Tibial nerve (tissue), 4 donors: ENCODE results near the gene POLH. TPM values are rescaled to one million over a fixed set of nuclear protein-coding genes. Genes with fewer than 3 reads are reported as not detected.
"Not testable (repeated sequence)": the region's sequence is repeated elsewhere in the genome, so short reads cannot be mapped to it uniquely, and the experiment has no call there.

Experiments
- DNase-seq, 2 donors: peaks; one replicate each; pipeline ENCODE4 v3.0.0-alpha.2; 2019; ENCODE audit warnings: low spot score in 2 of 2
- H3K27ac ChIP-seq, 4 donors: fragments of 200-600 bp; sonication (generic) in 3 of 4; one replicate each; pipeline ENCODE4 v1.5.1; 2017 to 2019; ENCODE audit warnings: mild to moderate bottlenecking in 1 of 4
- H3K27me3 ChIP-seq, 2 donors: fragments of 200-600 bp; sonication (generic) in 1 of 2; one replicate each; pipeline versions ENCODE4 v1.5.1 to v1.6.0; 2017 to 2019
- H3K36me3 ChIP-seq, 3 donors: fragments of 200-600 bp; sonication (generic); one replicate each; pipeline ENCODE4 v1.5.1; 2018 to 2019
- H3K4me1 ChIP-seq, 4 donors: fragments of 200-600 bp; sonication (generic) in 3 of 4; one replicate each; pipeline ENCODE4 v1.5.1; 2017 to 2019
- H3K4me3 ChIP-seq, 4 donors: fragments of 200-600 bp; sonication (generic) in 3 of 4; one replicate each; pipeline ENCODE4 v1.5.1; 2017 to 2019; ENCODE audit warnings: mild to moderate bottlenecking in 1 of 4, moderate library complexity in 1 of 4
- H3K9me3 ChIP-seq, 4 donors: fragments of 200-600 bp; sonication (generic) in 3 of 4; one replicate each; pipeline ENCODE4 v1.5.1; 2017 to 2019
- EP300 ChIP-seq, 2 donors: sonication (generic); formaldehyde crosslinking; IDR thresholded peaks; one replicate each; pipeline ENCODE4 v1.6.1; 2017; ENCODE audit warnings: antibody characterized with exemption in 2 of 2, mild to moderate bottlenecking in 1 of 2
- POLR2A ChIP-seq, 2 donors: fragments of 450-650 bp; IDR thresholded peaks; one replicate each; pipeline ENCODE4 v1.6.1; 2017; ENCODE audit warnings: antibody characterized with exemption in 2 of 2, mild to moderate bottlenecking in 2 of 2, moderate library complexity in 2 of 2
- WGBS, 2 donors: methylation state at CpG; one replicate each; pipeline ENCODE4 v1.1.5; 2018; 5-methylcytosine and 5-hydroxymethylcytosine counted together
- total RNA-seq, 4 donors: library from RNA; depleted of rRNA; stranded (reverse); fragments of >200 nt; gene quantifications; one replicate each; pipeline ENCODE4 v1.1.0, GENCODE V29; 2016
- TF ChIP-seq, protein P1 (sequence below), 5 experiments: fragments of 200-600 bp in 3 of 5; fragments of 450-650 bp in 2 of 5; sonication (generic) in 3 of 5; IDR thresholded peaks; one replicate each; pipeline ENCODE4 v1.5.1; 2016 to 2019; ENCODE audit warnings: antibody characterized with exemption in 5 of 5, mild to moderate bottlenecking in 3 of 5, moderate library complexity in 2 of 5

The POLH gene
- total RNA-seq, 4 donors from 2014 or later: 6.0 to 9.2 (median 8.5) TPM

DNA sequence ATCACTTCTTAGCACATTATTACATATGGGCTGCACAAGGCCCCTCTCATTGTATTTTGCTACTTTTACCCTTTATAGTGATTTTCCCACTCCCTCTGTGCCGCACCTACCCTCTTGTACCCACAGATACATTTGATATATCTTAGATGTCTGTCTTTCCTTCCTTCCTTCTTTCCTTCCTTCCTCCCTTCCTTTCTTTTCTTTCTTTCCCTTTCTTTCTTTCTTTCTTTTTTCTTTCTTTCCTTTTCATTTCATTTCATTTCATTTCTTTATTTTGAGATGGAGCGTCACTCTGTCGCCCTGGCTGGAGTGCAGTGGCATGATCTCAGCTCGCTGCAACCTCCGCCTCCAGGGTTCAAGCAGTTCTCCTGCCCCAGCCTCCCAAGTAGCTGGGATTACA lies 12.2 kb downstream of the POLH start:
- H3K9me3 ChIP-seq: no peaks in the 10 kb centered on the region
- no peak overlapping the region for H3K4me3 ChIP-seq
- TF ChIP-seq, protein P1, sequence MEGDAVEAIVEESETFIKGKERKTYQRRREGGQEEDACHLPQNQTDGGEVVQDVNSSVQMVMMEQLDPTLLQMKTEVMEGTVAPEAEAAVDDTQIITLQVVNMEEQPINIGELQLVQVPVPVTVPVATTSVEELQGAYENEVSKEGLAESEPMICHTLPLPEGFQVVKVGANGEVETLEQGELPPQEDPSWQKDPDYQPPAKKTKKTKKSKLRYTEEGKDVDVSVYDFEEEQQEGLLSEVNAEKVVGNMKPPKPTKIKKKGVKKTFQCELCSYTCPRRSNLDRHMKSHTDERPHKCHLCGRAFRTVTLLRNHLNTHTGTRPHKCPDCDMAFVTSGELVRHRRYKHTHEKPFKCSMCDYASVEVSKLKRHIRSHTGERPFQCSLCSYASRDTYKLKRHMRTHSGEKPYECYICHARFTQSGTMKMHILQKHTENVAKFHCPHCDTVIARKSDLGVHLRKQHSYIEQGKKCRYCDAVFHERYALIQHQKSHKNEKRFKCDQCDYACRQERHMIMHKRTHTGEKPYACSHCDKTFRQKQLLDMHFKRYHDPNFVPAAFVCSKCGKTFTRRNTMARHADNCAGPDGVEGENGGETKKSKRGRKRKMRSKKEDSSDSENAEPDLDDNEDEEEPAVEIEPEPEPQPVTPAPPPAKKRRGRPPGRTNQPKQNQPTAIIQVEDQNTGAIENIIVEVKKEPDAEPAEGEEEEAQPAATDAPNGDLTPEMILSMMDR (IDR thresholded peaks at IDR 0.05): no peak
- TF ChIP-seq POLR2A (IDR thresholded peaks at IDR 0.05): no peak
- no peak for TF ChIP-seq EP300 (IDR thresholded peaks at IDR 0.05)
- H3K36me3 ChIP-seq: peaks cover 0 to 88% (median 19%) of the 10 kb centered on the region in 3 donors
- DNase-seq: no peak
- H3K27me3 ChIP-seq: no peaks in the 10 kb centered on the region
- H3K4me1 ChIP-seq: no peaks in the 10 kb centered on the region
- no peak overlapping the region for H3K27ac ChIP-seq
- 96% methylated on average over 5 of the region's 5 CpGs for WGBS, 2 donors

- not testable (repeated sequence) for H3K4me3 ChIP-seq, DNase-seq, H3K27ac ChIP-seq, H3K9me3 ChIP-seq, H3K4me1 ChIP-seq, H3K27me3 ChIP-seq
- WGBS, 2 donors: 92 to 96% methylated on average over 1 of the region's 1 CpG
- peaks cover 0 to 74% (median 12%) of the 10 kb centered on the region in 3 donors for H3K36me3 ChIP-seq
Measured at GRCh38 chr6:43589564-43589963, 13.6 kb downstream of the POLH start.

- H3K27ac ChIP-seq: no peak overlapping the region
- H3K4me3 ChIP-seq: no peak overlapping the region
- DNase-seq: no peak
- no peaks in the 10 kb centered on the region for H3K27me3 ChIP-seq
- no peaks in the 10 kb centered on the region for H3K9me3 ChIP-seq
- H3K4me1 ChIP-seq: no peaks in the 10 kb centered on the region
- WGBS, 2 donors: 84 to 94% methylated on average over 1 of the region's 1 CpG
- peaks cover 0 to 53% (median 0%) of the 10 kb centered on the region in 3 donors for H3K36me3 ChIP-seq
- TF ChIP-seq POLR2A (IDR thresholded peaks at IDR 0.05) (no peak), EP300 (IDR thresholded peaks at IDR 0.05) (no peak)
- TF ChIP-seq, protein P1 (IDR thresholded peaks at IDR 0.05): no peak
Measured at GRCh38 chr6:43593938-43594337, 18.0 kb downstream of the POLH start.

DNA sequence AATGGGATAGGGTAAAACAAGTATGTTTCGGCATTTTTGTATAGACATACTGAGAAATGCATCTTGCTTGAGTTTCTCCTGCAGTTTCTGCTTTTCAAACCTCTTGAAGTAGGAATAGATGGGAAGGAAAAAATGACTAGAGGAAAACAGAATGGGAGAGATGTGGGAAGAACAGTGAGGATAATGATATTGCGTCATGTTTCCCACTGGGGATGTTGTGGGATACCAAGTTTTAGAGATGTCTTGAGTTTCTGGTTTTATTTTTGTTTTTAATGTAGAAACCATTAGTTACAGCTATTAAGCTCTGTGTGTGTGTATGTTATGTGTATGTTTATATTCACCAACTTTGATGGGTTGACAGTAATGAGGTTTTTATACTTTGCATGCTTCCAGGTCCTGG lies 24.6 kb downstream of the POLH start:
- Histone ChIP-seq H3K27ac (no peak overlapping the region), H3K4me1 (peaks cover 0 to 7% (median 0%) of the 10 kb centered on the region in 4 donors), H3K36me3 (peaks cover 0 to 73% (median 7%) of the 10 kb centered on the region in 3 donors), H3K9me3 (no peaks in the 10 kb centered on the region), H3K27me3 (no peaks in the 10 kb centered on the region), H3K4me3 (no peak overlapping the region)
- TF ChIP-seq POLR2A (IDR thresholded peaks at IDR 0.05) (no peak), EP300 (IDR thresholded peaks at IDR 0.05) (no peak)
- TF ChIP-seq, protein P1 (IDR thresholded peaks at IDR 0.05): no peak
- WGBS, 2 donors: 92 to 95% methylated on average over 2 of the region's 2 CpGs
- no peak for DNase-seq

DNA sequence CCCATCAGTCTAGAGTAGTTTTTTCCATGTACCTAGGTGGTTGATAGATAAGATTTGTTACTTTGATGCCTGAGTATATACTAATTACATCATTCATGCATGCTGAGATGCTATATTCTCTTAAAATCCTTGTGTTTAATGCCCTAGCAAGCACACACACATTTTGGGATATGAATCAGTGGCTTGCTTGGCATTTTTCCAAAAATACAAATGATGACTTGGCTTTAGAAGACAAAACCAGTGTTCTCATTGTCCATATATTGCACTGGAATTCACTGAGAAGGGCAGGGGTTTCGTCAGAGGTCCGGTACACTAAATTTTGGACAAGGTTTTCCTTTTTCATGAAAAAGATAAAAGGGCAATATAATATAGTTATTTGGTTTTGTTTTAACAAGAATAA lies 28.2 kb downstream of the POLH start:
- 47 to 78% methylated on average over 2 of the region's 2 CpGs for WGBS, 2 donors
- Histone ChIP-seq H3K4me1 (peaks cover 0 to 14% (median 0%) of the 10 kb centered on the region in 4 donors), H3K9me3 (no peaks in the 10 kb centered on the region), H3K36me3 (peaks cover 0 to 68% (median 7%) of the 10 kb centered on the region in 3 donors), H3K27ac (no peak overlapping the region), H3K4me3 (no peak overlapping the region), H3K27me3 (no peaks in the 10 kb centered on the region)
- TF ChIP-seq EP300 (IDR thresholded peaks at IDR 0.05) (no peak), POLR2A (IDR thresholded peaks at IDR 0.05) (no peak)
- TF ChIP-seq, protein P1 (IDR thresholded peaks at IDR 0.05): no peak
- no peak for DNase-seq

GRCh38 chr6:43606019-43606418 lies 30.0 kb downstream of the POLH start:
- TF ChIP-seq EP300 (IDR thresholded peaks at IDR 0.05) (no peak), POLR2A (IDR thresholded peaks at IDR 0.05) (no peak)
- TF ChIP-seq, protein P1 (IDR thresholded peaks at IDR 0.05): no peak
- H3K9me3 ChIP-seq: no peaks in the 10 kb centered on the region
- H3K4me3 ChIP-seq: no peak overlapping the region
- no peaks in the 10 kb centered on the region for H3K27me3 ChIP-seq
- H3K27ac ChIP-seq: no peak overlapping the region
- WGBS, 2 donors: 89 to 92% methylated on average over 2 of the region's 2 CpGs
- H3K36me3 ChIP-seq: peaks cover 0 to 71% (median 7%) of the 10 kb centered on the region in 3 donors
- peaks cover 0 to 14% (median 0%) of the 10 kb centered on the region in 4 donors for H3K4me1 ChIP-seq
- DNase-seq: no peak
